OCI-LY7 (cell line): ENCODE data around the gene DEFB131A. TPM values are rescaled to one million over a fixed set of nuclear protein-coding genes. Genes with fewer than 3 reads are reported as not detected.
"Not testable (repeated sequence)": the region's sequence is repeated elsewhere in the genome, so short reads cannot be mapped to it uniquely, and the experiment has no call there.

Experiments used
- BruUV-seq: library from RNA; stranded (reverse); fragments of 400-500 nt; replicated peaks from 2 replicates; lab custom pipeline; 2021; lab: Mats Ljungman, UMichigan
- CTCF ChIA-PET: fragments of 300-600 bp; sonication (Branson Sonifier 250); formaldehyde crosslinking; loops from one replicate; lab custom pipeline; 2022; ENCODE audit warnings: antibody characterized with exemption; ENCODE audit not compliant: unreplicated experiment; lab: Charles Lee
- POLR2A ChIA-PET: fragments of 300-600 bp; sonication (Branson Sonifier 250); formaldehyde crosslinking; loops from one replicate; lab custom pipeline; 2022; ENCODE audit warnings: antibody characterized with exemption; lab: Charles Lee
- DNase-seq: peaks from one replicate; pipeline ENCODE4 v3.0.0-alpha.2; 2015; ENCODE audit warnings: low spot score
- H2AFZ ChIP-seq: fragments of 200-600 bp; sonication (generic), shearing (Covaris generic); 2 replicates; pipeline ENCODE4 v1.6.1; 2014; ENCODE audit warnings: mild to moderate bottlenecking, antibody characterized with exemption, low read length, moderate library complexity
- H3K27ac ChIP-seq: fragments of 200-600 bp; sonication (generic); 2 replicates; pipeline ENCODE4 v1.5.1; 2014; ENCODE audit warnings: mixed run types, low read depth, mild to moderate bottlenecking, moderate library complexity, low read length, inconsistent platforms; ENCODE audit not compliant: poor library complexity, severe bottlenecking
- H3K36me3 ChIP-seq: fragments of 200-600 bp; sonication (generic); 2 replicates; pipeline ENCODE4 v1.6.1; 2014; ENCODE audit warnings: mild to moderate bottlenecking, antibody characterized with exemption, low read length, moderate library complexity, mixed read lengths; ENCODE audit not compliant: insufficient read depth
- H3K4me1 ChIP-seq: fragments of 200-600 bp; sonication (generic); 2 replicates; pipeline ENCODE4 v1.5.1; 2014; ENCODE audit warnings: mild to moderate bottlenecking, low read length; ENCODE audit not compliant: insufficient read depth, poor library complexity, severe bottlenecking
- H3K4me2 ChIP-seq: fragments of 200-600 bp; sonication (generic); 2 replicates; pipeline ENCODE4 v1.6.1; 2014; ENCODE audit warnings: mild to moderate bottlenecking, low read length
- H3K4me3 ChIP-seq: fragments of 200-600 bp; sonication (generic); 2 replicates; pipeline ENCODE4 v1.5.1; 2014; ENCODE audit warnings: mild to moderate bottlenecking, low read depth, low read length; ENCODE audit not compliant: poor library complexity, severe bottlenecking
- H3K79me2 ChIP-seq: fragments of 200-600 bp; sonication (generic); 2 replicates; pipeline ENCODE4 v1.6.1; 2016; ENCODE audit warnings: low read depth, mild to moderate bottlenecking, low read length, moderate library complexity, mixed read lengths; ENCODE audit not compliant: insufficient read depth
- H3K9me2 ChIP-seq: fragments of 200-600 bp; sonication (generic); 2 replicates; pipeline ENCODE4 v1.6.1; 2016; ENCODE audit warnings: mild to moderate bottlenecking, low read length, mixed read lengths; ENCODE audit not compliant: insufficient read depth
- H3K9me3 ChIP-seq: fragments of 200-600 bp; sonication (generic); 2 replicates; pipeline ENCODE4 v1.6.1; 2014; ENCODE audit warnings: mild to moderate bottlenecking, mixed run types, low read length, mixed read lengths
- H4K20me1 ChIP-seq: fragments of 200-600 bp; sonication (generic); 2 replicates; pipeline ENCODE4 v1.6.1; 2014; ENCODE audit warnings: mild to moderate bottlenecking, antibody characterized with exemption, low read length, moderate library complexity, mixed read lengths; ENCODE audit not compliant: insufficient read depth
- intact Hi-C: fragments of 100-400 bp; cut with micrococcal nuclease; formaldehyde crosslinking; loops from one replicate; pipeline ENCODE4 v1.10.0; 2022; ENCODE audit not compliant: unreplicated experiment
- total RNA-seq, 2 experiments: library from RNA; depleted of rRNA in 1 of 2; stranded (reverse); fragments of >200 nt in 1 of 2; shearing (Covaris generic) in 1 of 2; gene quantifications; 2 replicates each; pipeline ENCODE4 v1.2.3, GENCODE V29; 2014 to 2022

The DEFB131A gene
- total RNA-seq, 2 experiments from 2014 or later = not detected

- H3K4me3 ChIP-seq, intact Hi-C loops, H3K27ac ChIP-seq, POLR2A ChIA-PET, CTCF ChIA-PET, H3K9me3 ChIP-seq, H3K4me1 ChIP-seq, H3K4me2 ChIP-seq, H2AFZ ChIP-seq, DNase-seq, H3K9me2 ChIP-seq, H3K79me2 ChIP-seq, H3K36me3 ChIP-seq, BruUV-seq, H4K20me1 ChIP-seq: not testable (repeated sequence)
Observed at GRCh38 chr4:9425916-9426315, 18.3 kb upstream of the DEFB131A start.

- H3K36me3 ChIP-seq, H3K4me3 ChIP-seq, intact Hi-C loops, H3K9me2 ChIP-seq, H4K20me1 ChIP-seq, DNase-seq, BruUV-seq, H3K4me2 ChIP-seq, H3K4me1 ChIP-seq, H3K9me3 ChIP-seq, POLR2A ChIA-PET, H3K27ac ChIP-seq, CTCF ChIA-PET, H3K79me2 ChIP-seq, H2AFZ ChIP-seq: not testable (repeated sequence)
Observed at GRCh38 chr4:9430061-9430460, 14.2 kb upstream of the DEFB131A start.

GRCh38 chr4:9433320-9433719, 10.9 kb upstream of the DEFB131A start:
- CTCF ChIA-PET, BruUV-seq, H2AFZ ChIP-seq, POLR2A ChIA-PET, DNase-seq, H4K20me1 ChIP-seq, H3K9me2 ChIP-seq, H3K4me2 ChIP-seq, H3K27ac ChIP-seq, H3K4me1 ChIP-seq, H3K36me3 ChIP-seq, H3K9me3 ChIP-seq, intact Hi-C loops, H3K4me3 ChIP-seq, H3K79me2 ChIP-seq: not testable (repeated sequence)

GRCh38 chr4:9436728-9437127, 7.5 kb upstream of the DEFB131A start:
- H3K27ac ChIP-seq, H3K4me3 ChIP-seq, H3K9me3 ChIP-seq, BruUV-seq, H3K79me2 ChIP-seq, DNase-seq, H4K20me1 ChIP-seq, intact Hi-C loops, H3K4me2 ChIP-seq, H2AFZ ChIP-seq, POLR2A ChIA-PET, H3K4me1 ChIP-seq, H3K36me3 ChIP-seq, H3K9me2 ChIP-seq, CTCF ChIA-PET: not testable (repeated sequence)

GRCh38 chr4:9442355-9442754, 1.9 kb upstream of the DEFB131A start:
- H3K4me1 ChIP-seq, H3K4me2 ChIP-seq, H3K4me3 ChIP-seq, H3K9me3 ChIP-seq, DNase-seq, intact Hi-C loops, POLR2A ChIA-PET, H3K9me2 ChIP-seq, H3K36me3 ChIP-seq, H2AFZ ChIP-seq, H3K79me2 ChIP-seq, CTCF ChIA-PET, BruUV-seq, H3K27ac ChIP-seq, H4K20me1 ChIP-seq: not testable (repeated sequence)

- BruUV-seq, H3K27ac ChIP-seq, H4K20me1 ChIP-seq, POLR2A ChIA-PET, H3K9me2 ChIP-seq, CTCF ChIA-PET, H3K36me3 ChIP-seq, H3K9me3 ChIP-seq, H3K4me2 ChIP-seq, H3K4me1 ChIP-seq, H3K4me3 ChIP-seq, DNase-seq, H3K79me2 ChIP-seq, H2AFZ ChIP-seq, intact Hi-C loops: not testable (repeated sequence)
Observed at GRCh38 chr4:9444681-9445080, 467 bp downstream of the DEFB131A start.

GRCh38 chr4:9452251-9452650, 8.0 kb downstream of the DEFB131A start:
- intact Hi-C loops, H3K27ac ChIP-seq, DNase-seq, H3K4me1 ChIP-seq, H3K4me3 ChIP-seq, H3K9me2 ChIP-seq, H2AFZ ChIP-seq, POLR2A ChIA-PET, H4K20me1 ChIP-seq, CTCF ChIA-PET, H3K36me3 ChIP-seq, H3K4me2 ChIP-seq, H3K9me3 ChIP-seq, BruUV-seq, H3K79me2 ChIP-seq: not testable (repeated sequence)
